WTC11 (cell line): ENCODE measurements around the gene ZKSCAN1. TPM values are rescaled to one million over a fixed set of nuclear protein-coding genes. Genes with fewer than 3 reads are reported as not detected.

Source experiments
- CREM ChIP-seq: sonication (generic); formaldehyde crosslinking; IDR thresholded peaks from 2 replicates; pipeline ENCODE4 v1.8.1; 2022; ENCODE audit warnings: mild to moderate bottlenecking, missing genetic modification reagents, moderate library complexity
- ELF4 ChIP-seq: sonication (generic); formaldehyde crosslinking; IDR thresholded peaks from 2 replicates; pipeline ENCODE4 v1.8.1; 2022; ENCODE audit warnings: low read depth, mild to moderate bottlenecking, moderate library complexity, missing genetic modification reagents
- ESRRA ChIP-seq: sonication (generic); formaldehyde crosslinking; IDR thresholded peaks from 2 replicates; pipeline ENCODE4 v1.8.1; 2022; ENCODE audit warnings: mild to moderate bottlenecking, missing genetic modification reagents, borderline replicate concordance
- FOXK1 ChIP-seq: sonication (generic); formaldehyde crosslinking; IDR thresholded peaks from 2 replicates; pipeline ENCODE4 v1.8.0; 2022; ENCODE audit warnings: mild to moderate bottlenecking, moderate library complexity, missing genetic modification reagents
- GTF2I ChIP-seq: fragments of 250-450 bp; sonication (Bioruptor Pico); conservative IDR thresholded peaks from 2 replicates; pipeline ENCODE4 v1.4.0; 2021; ENCODE audit warnings: mild to moderate bottlenecking
- JAZF1 ChIP-seq: fragments of 250-450 bp; sonication (Bioruptor Pico); IDR thresholded peaks from 2 replicates; pipeline ENCODE4 v1.9.0; 2021; ENCODE audit warnings: moderate library complexity, mild to moderate bottlenecking, inconsistent platforms
- JUN ChIP-seq: sonication (generic); formaldehyde crosslinking; IDR thresholded peaks from 2 replicates; pipeline ENCODE4 v1.8.0; 2023; ENCODE audit warnings: mild to moderate bottlenecking, missing genetic modification reagents
- KAT7 ChIP-seq: sonication (generic); formaldehyde crosslinking; IDR thresholded peaks from 2 replicates; pipeline ENCODE4 v1.8.1; 2023; ENCODE audit warnings: missing genetic modification reagents, mild to moderate bottlenecking, borderline replicate concordance
- MXD4 ChIP-seq: fragments of 250-450 bp; sonication (Bioruptor Pico); IDR thresholded peaks from 2 replicates; pipeline ENCODE4 v1.8.0; 2021; ENCODE audit warnings: mild to moderate bottlenecking, moderate library complexity, borderline replicate concordance
- NFYB ChIP-seq: sonication (generic); formaldehyde crosslinking; conservative IDR thresholded peaks from 2 replicates; pipeline ENCODE4 v1.8.0; 2022; ENCODE audit warnings: low read depth, missing genetic modification reagents
- PRRX2 ChIP-seq: fragments of 250-450 bp; sonication (Bioruptor Pico); IDR thresholded peaks from 2 replicates; pipeline ENCODE4 v1.8.0; 2021; ENCODE audit warnings: mild to moderate bottlenecking
- SMAD4 ChIP-seq: sonication (generic); formaldehyde crosslinking; IDR thresholded peaks from 2 replicates; pipeline ENCODE4 v1.8.0; 2022; ENCODE audit warnings: mild to moderate bottlenecking, missing genetic modification reagents
- SP1 ChIP-seq: sonication (generic); formaldehyde crosslinking; conservative IDR thresholded peaks from 2 replicates; pipeline ENCODE4 v1.8.1; 2022; ENCODE audit warnings: missing genetic modification reagents
- TCF7 ChIP-seq: sonication (generic); formaldehyde crosslinking; IDR thresholded peaks from 2 replicates; pipeline ENCODE4 v1.8.0; 2022; ENCODE audit warnings: mild to moderate bottlenecking, low read depth, missing genetic modification reagents, moderate library complexity
- ZBTB21 ChIP-seq: sonication (generic); formaldehyde crosslinking; IDR thresholded peaks from 2 replicates; pipeline ENCODE4 v1.8.1; 2023; ENCODE audit warnings: mild to moderate bottlenecking, missing genetic modification reagents, borderline replicate concordance
- ZNF416 ChIP-seq: fragments of 250-450 bp; sonication (Bioruptor Pico); IDR thresholded peaks from 2 replicates; pipeline ENCODE4 v1.9.0; 2021; ENCODE audit warnings: mild to moderate bottlenecking, inconsistent platforms
- ZNF671 ChIP-seq: fragments of 250-450 bp; sonication (Bioruptor Pico); IDR thresholded peaks from 2 replicates; pipeline ENCODE4 v1.8.0; 2021; ENCODE audit warnings: mild to moderate bottlenecking
- total RNA-seq: library from RNA; stranded (reverse); gene quantifications from 3 replicates; pipeline ENCODE4 v1.2.3, GENCODE V29; 2021
- TF ChIP-seq, protein P1 (sequence below): sonication (generic); formaldehyde crosslinking; IDR thresholded peaks from 2 replicates; pipeline ENCODE4 v1.8.1; 2023; ENCODE audit warnings: mild to moderate bottlenecking, missing genetic modification reagents, moderate library complexity
- TF ChIP-seq, protein P2 (sequence below): sonication (generic); formaldehyde crosslinking; IDR thresholded peaks from 2 replicates; pipeline ENCODE4 v1.8.1; 2023; ENCODE audit warnings: mild to moderate bottlenecking, missing genetic modification reagents
- TF ChIP-seq, protein P3 (sequence below): sonication (generic); formaldehyde crosslinking; IDR thresholded peaks from 2 replicates; pipeline ENCODE4 v1.8.1; 2022; ENCODE audit warnings: mild to moderate bottlenecking, missing genetic modification reagents, moderate library complexity, borderline replicate concordance
- TF ChIP-seq, protein P4 (sequence below): sonication (generic); formaldehyde crosslinking; IDR thresholded peaks from 2 replicates; pipeline ENCODE4 v1.8.0; 2022; ENCODE audit warnings: mild to moderate bottlenecking, missing genetic modification reagents
- TF ChIP-seq, protein P5 (sequence below): fragments of 250-450 bp; sonication (Bioruptor Pico); IDR thresholded peaks from 2 replicates; pipeline ENCODE4 v1.8.0; 2021; ENCODE audit warnings: mild to moderate bottlenecking
- TF ChIP-seq, protein P6 (sequence below): sonication (generic); formaldehyde crosslinking; IDR thresholded peaks from 2 replicates; pipeline ENCODE4 v1.8.0; 2022; ENCODE audit warnings: mild to moderate bottlenecking, missing genetic modification reagents
- TF ChIP-seq, protein P7 (sequence below): sonication (generic); formaldehyde crosslinking; IDR thresholded peaks from 2 replicates; pipeline ENCODE4 v1.8.1; 2023; ENCODE audit warnings: mild to moderate bottlenecking, moderate library complexity, missing genetic modification reagents
- TF ChIP-seq, protein P8 (sequence below): sonication (generic); formaldehyde crosslinking; IDR thresholded peaks from 2 replicates; pipeline ENCODE4 v1.8.1; 2022; ENCODE audit warnings: mild to moderate bottlenecking, moderate library complexity, missing genetic modification reagents

Gene ZKSCAN1
- total RNA-seq, 1 experiment from 2014 or later: 46.6 TPM

DNA sequence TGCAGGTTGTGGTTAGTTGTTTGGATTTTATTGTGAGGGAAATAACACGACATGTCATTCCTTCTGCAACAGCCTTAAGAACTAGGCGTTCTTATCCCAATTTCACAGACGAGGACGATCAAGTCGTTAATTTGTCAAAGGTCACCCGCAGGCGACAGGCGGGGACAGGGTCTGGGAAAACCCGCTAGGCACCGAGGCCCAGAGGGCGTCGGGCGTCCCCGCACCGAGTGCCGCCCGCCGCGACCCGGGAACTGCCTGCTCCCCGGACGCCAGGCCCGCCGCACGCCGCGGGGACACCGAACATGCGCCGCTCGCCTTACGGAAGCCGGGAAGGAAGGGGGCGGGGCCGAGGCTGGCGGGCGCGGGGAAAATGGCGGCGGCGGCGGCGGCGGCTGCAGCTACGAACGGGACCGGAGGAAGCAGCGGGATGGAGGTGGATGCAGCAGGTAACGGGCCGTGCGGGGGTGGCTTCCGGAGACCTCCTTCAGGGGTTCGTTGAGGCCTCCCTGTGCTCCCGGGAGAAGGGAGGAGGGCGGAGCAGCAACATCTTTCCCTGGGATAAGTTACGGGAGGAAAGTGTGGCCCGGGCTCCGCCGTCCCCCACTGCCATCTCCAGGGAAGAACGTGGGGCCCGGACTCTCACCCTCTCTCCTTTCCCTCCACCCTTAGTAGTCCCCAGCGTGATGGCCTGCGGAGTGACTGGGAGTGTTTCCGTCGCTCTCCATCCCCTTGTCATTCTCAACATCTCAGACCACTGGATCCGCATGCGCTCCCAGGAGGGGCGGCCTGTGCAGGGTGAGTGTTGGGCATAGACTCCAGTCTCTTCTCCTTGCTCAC, 73.4 kb downstream of the ZKSCAN1 start, which contains the start of gene COPS6 (continued):
- TF ChIP-seq, protein P1, sequence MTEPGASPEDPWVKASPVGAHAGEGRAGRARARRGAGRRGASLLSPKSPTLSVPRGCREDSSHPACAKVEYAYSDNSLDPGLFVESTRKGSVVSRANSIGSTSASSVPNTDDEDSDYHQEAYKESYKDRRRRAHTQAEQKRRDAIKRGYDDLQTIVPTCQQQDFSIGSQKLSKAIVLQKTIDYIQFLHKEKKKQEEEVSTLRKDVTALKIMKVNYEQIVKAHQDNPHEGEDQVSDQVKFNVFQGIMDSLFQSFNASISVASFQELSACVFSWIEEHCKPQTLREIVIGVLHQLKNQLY (CRISPR knock-in tag): no peak
- TF ChIP-seq, protein P2, sequence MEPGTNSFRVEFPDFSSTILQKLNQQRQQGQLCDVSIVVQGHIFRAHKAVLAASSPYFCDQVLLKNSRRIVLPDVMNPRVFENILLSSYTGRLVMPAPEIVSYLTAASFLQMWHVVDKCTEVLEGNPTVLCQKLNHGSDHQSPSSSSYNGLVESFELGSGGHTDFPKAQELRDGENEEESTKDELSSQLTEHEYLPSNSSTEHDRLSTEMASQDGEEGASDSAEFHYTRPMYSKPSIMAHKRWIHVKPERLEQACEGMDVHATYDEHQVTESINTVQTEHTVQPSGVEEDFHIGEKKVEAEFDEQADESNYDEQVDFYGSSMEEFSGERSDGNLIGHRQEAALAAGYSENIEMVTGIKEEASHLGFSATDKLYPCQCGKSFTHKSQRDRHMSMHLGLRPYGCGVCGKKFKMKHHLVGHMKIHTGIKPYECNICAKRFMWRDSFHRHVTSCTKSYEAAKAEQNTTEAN (CRISPR knock-in tag): peak; percentile 89
- TF ChIP-seq, protein P3, sequence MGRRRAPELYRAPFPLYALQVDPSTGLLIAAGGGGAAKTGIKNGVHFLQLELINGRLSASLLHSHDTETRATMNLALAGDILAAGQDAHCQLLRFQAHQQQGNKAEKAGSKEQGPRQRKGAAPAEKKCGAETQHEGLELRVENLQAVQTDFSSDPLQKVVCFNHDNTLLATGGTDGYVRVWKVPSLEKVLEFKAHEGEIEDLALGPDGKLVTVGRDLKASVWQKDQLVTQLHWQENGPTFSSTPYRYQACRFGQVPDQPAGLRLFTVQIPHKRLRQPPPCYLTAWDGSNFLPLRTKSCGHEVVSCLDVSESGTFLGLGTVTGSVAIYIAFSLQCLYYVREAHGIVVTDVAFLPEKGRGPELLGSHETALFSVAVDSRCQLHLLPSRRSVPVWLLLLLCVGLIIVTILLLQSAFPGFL (CRISPR knock-in tag): 0 out of 2 replicates have a peak, but pooled peaks have one; percentile 77
- TF ChIP-seq ZNF671 (CRISPR knock-in tag) (no peak), CREM (CRISPR knock-in tag) (no peak), ESRRA (CRISPR knock-in tag) (0 out of 2 replicates have a peak, but pooled peaks have one; percentile 70), PRRX2 (CRISPR knock-in tag) (no peak), ELF4 (CRISPR knock-in tag) (peak; percentile 91; the same call in 1 of the 2 replicates), MXD4 (CRISPR knock-in tag) (no peak), SMAD4 (CRISPR knock-in tag) (peak; percentile 21; the same call in 1 of the 2 replicates), ZBTB21 (CRISPR knock-in tag) (peak; percentile 32; the same call in 1 of the 2 replicates), TCF7 (CRISPR knock-in tag) (no peak), GTF2I (CRISPR knock-in tag) (no peak), JUN (no peak), NFYB (0 out of 2 replicates have a peak, but pooled peaks have one; percentile 19), ZNF416 (CRISPR knock-in tag) (no peak), JAZF1 (CRISPR knock-in tag) (no peak), KAT7 (CRISPR knock-in tag) (peak; percentile 50; the same call in 1 of the 2 replicates), SP1 (CRISPR knock-in tag) (peak; percentile 99), FOXK1 (CRISPR knock-in tag) (peak; percentile 89)
- TF ChIP-seq, protein P4, sequence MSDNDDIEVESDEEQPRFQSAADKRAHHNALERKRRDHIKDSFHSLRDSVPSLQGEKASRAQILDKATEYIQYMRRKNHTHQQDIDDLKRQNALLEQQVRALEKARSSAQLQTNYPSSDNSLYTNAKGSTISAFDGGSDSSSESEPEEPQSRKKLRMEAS: peak; percentile 95; the same call in 1 of the 2 replicates
- TF ChIP-seq, protein P5, sequence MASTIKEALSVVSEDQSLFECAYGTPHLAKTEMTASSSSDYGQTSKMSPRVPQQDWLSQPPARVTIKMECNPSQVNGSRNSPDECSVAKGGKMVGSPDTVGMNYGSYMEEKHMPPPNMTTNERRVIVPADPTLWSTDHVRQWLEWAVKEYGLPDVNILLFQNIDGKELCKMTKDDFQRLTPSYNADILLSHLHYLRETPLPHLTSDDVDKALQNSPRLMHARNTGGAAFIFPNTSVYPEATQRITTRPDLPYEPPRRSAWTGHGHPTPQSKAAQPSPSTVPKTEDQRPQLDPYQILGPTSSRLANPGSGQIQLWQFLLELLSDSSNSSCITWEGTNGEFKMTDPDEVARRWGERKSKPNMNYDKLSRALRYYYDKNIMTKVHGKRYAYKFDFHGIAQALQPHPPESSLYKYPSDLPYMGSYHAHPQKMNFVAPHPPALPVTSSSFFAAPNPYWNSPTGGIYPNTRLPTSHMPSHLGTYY (CRISPR knock-in tag): no peak
- TF ChIP-seq, protein P6, sequence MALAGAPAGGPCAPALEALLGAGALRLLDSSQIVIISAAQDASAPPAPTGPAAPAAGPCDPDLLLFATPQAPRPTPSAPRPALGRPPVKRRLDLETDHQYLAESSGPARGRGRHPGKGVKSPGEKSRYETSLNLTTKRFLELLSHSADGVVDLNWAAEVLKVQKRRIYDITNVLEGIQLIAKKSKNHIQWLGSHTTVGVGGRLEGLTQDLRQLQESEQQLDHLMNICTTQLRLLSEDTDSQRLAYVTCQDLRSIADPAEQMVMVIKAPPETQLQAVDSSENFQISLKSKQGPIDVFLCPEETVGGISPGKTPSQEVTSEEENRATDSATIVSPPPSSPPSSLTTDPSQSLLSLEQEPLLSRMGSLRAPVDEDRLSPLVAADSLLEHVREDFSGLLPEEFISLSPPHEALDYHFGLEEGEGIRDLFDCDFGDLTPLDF (CRISPR knock-in tag): no peak
- TF ChIP-seq, protein P7, sequence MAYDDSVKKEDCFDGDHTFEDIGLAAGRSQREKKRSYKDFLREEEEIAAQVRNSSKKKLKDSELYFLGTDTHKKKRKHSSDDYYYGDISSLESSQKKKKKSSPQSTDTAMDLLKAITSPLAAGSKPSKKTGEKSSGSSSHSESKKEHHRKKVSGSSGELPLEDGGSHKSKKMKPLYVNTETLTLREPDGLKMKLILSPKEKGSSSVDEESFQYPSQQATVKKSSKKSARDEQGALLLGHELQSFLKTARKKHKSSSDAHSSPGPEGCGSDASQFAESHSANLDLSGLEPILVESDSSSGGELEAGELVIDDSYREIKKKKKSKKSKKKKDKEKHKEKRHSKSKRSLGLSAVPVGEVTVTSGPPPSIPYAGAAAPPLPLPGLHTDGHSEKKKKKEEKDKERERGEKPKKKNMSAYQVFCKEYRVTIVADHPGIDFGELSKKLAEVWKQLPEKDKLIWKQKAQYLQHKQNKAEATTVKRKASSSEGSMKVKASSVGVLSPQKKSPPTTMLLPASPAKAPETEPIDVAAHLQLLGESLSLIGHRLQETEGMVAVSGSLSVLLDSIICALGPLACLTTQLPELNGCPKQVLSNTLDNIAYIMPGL (CRISPR knock-in tag): peak; percentile 88; the same call in 1 of the 2 replicates
- TF ChIP-seq, protein P8, sequence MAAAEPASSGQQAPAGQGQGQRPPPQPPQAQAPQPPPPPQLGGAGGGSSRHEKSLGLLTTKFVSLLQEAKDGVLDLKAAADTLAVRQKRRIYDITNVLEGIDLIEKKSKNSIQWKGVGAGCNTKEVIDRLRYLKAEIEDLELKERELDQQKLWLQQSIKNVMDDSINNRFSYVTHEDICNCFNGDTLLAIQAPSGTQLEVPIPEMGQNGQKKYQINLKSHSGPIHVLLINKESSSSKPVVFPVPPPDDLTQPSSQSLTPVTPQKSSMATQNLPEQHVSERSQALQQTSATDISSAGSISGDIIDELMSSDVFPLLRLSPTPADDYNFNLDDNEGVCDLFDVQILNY (CRISPR knock-in tag): peak; percentile 92
- TF ChIP-seq, all 79 proteins: peak for 33
